ENCODE data around the gene ZNF263.

- TF ChIP-seq CTCF (conservative IDR thresholded peaks at IDR 0.05 in 1 of 2, IDR thresholded peaks at IDR 0.05 in 1 of 2; ENCODE audit: extremely low read depth in 1 of 2, insufficient read depth in 1 of 2, low read depth in 1 of 2, low read length in 2 of 2) (no peak), EZH2 (IDR thresholded peaks at IDR 0.05; ENCODE audit: borderline replicate concordance, low read length) (no peak)
Measured at GRCh38 chr16:3274947-3275346, 8.3 kb upstream of the ZNF263 start.
